Brain microvascular endothelial cell (primary cell): Measurements from ENCODE around the gene CHST10.

Experiments
- DNase-seq: peaks from one replicate; pipeline ENCODE4 v3.0.0-alpha.2; 2020
- H3K27ac ChIP-seq: fragments of 250-450 bp; sonication (Bioruptor Pico); 2 replicates; pipeline ENCODE4 v1.5.1; 2020; ENCODE audit warnings: mild to moderate bottlenecking, moderate library complexity
- H3K27me3 ChIP-seq: fragments of 250-450 bp; sonication (Bioruptor Pico); replicated peaks from 2 replicates; pipeline ENCODE4 v1.5.1; 2020; ENCODE audit warnings: mild to moderate bottlenecking
- H3K36me3 ChIP-seq: fragments of 250-450 bp; sonication (Bioruptor Pico); replicated peaks from 2 replicates; pipeline ENCODE4 v1.5.1; 2020; ENCODE audit warnings: mild to moderate bottlenecking
- H3K4me3 ChIP-seq: 2 replicates; pipeline ENCODE4 v1.5.1; 2011; ENCODE audit warnings: low read depth, mild to moderate bottlenecking, control low read depth, low read length, moderate library complexity
- CTCF ChIP-seq: IDR thresholded peaks from 2 replicates; pipeline ENCODE4 v1.5.1; 2011; ENCODE audit warnings: low read depth, mild to moderate bottlenecking, moderate library complexity, low read length, control low read depth, inconsistent platforms; ENCODE audit errors: missing control alignments
- in situ Hi-C: cut with HindIII; loops from 2 replicates; pipeline ENCODE4 v1.10.0; 2017; ENCODE audit warnings: low sequenced_read_pairs, low pct_ligation_motif_present

Gene CHST10

GRCh38 chr2:100407563-100407962 lies 9.9 kb downstream of the CHST10 start:
- Histone ChIP-seq H3K27ac (no peak overlapping the region), H3K4me3 (no peak overlapping the region), H3K36me3 (no peaks in the 10 kb centered on the region), H3K27me3 (no peaks in the 10 kb centered on the region)
- in situ Hi-C loops = no loop called here
- DNase-seq = no peak
- no peak for TF ChIP-seq CTCF

- H3K27me3 ChIP-seq = no peaks in the 10 kb centered on the region
- in situ Hi-C loops = no loop called here
- DNase-seq = no peak
- no peak overlapping the region for H3K4me3 ChIP-seq
- no peak for TF ChIP-seq CTCF
- no peaks in the 10 kb centered on the region for H3K36me3 ChIP-seq
- H3K27ac ChIP-seq = no peak overlapping the region
Measured at GRCh38 chr2:100407073-100407472, 10.4 kb downstream of the CHST10 start.

- in situ Hi-C loops = no loop called here
- TF ChIP-seq CTCF = no peak
- Histone ChIP-seq H3K4me3 (no peak overlapping the region), H3K27ac (no peak overlapping the region), H3K36me3 (no peaks in the 10 kb centered on the region), H3K27me3 (no peaks in the 10 kb centered on the region)
- DNase-seq = no peak
Measured at GRCh38 chr2:100406120-100406508, 11.4 kb downstream of the CHST10 start.

- H3K36me3 ChIP-seq = no peaks in the 10 kb centered on the region
- H3K27me3 ChIP-seq = no peaks in the 10 kb centered on the region
- TF ChIP-seq CTCF = no peak
- in situ Hi-C loops = no loop called here
- DNase-seq = no peak
- no peak overlapping the region for H3K4me3 ChIP-seq
- H3K27ac ChIP-seq = no peak overlapping the region
Measured at GRCh38 chr2:100405403-100406119, 11.9 kb downstream of the CHST10 start.

- in situ Hi-C loops = no loop called here
- no peak for DNase-seq
- Histone ChIP-seq H3K36me3 (no peaks in the 10 kb centered on the region), H3K4me3 (no peak overlapping the region), H3K27me3 (no peaks in the 10 kb centered on the region), H3K27ac (no peak overlapping the region)
- TF ChIP-seq CTCF = no peak
Measured at GRCh38 chr2:100404411-100404810, 13.1 kb downstream of the CHST10 start.

GRCh38 chr2:100403722-100404121 lies 13.7 kb downstream of the CHST10 start:
- no peak overlapping the region for H3K27ac ChIP-seq
- no peaks in the 10 kb centered on the region for H3K27me3 ChIP-seq
- no peak for TF ChIP-seq CTCF
- no peak for DNase-seq
- H3K36me3 ChIP-seq = no peaks in the 10 kb centered on the region
- in situ Hi-C loops = no loop called here
- no peak overlapping the region for H3K4me3 ChIP-seq
